ENCODE results near the gene FASTKD3. TPM values are rescaled to one million over a fixed set of nuclear protein-coding genes. Genes with fewer than 3 reads are reported as not detected.

Gene FASTKD3
- total and polyA plus RNA-seq, 2 experiments from 2014 or later, result 9.3 to 10.6 TPM

DNA sequence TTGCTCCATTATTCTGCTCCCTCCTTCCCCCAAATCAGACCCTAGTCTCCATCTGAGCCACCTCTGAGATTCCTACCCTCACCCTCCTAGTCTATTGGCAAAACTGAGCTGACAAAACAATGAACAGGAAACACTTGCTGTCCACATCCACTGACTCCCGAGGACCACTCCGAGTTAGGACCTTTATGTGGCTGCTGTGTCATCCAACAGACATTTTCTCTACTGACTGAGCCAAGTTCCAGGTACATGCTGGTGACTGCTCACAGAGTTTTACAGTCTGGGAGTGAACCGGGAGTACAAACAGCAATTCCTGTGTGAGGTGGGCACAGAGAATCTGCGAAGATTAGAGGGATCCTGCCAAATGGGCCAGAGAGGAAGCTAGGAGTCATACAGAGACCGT, 57.1 kb downstream of the FASTKD3 start:
- no peaks in the 10 kb centered on the region for H4K20me1 ChIP-seq (ENCODE audit: insufficient read depth)
- H3K36me3 ChIP-seq (ENCODE audit: low read depth), result no peaks in the 10 kb centered on the region
- no peak overlapping the region for H3K27ac ChIP-seq
- H3K9me3 ChIP-seq (ENCODE audit: low read depth), result no peaks in the 10 kb centered on the region
- DNase-seq, result no peak
- no peak for TF ChIP-seq EZH2phosphoT487 (IDR thresholded peaks at IDR 0.05; ENCODE audit: insufficient read depth, low read depth)
- TF ChIP-seq EZH2 (IDR thresholded peaks at IDR 0.05; ENCODE audit: insufficient read depth, poor library complexity, severe bottlenecking), result no peak
- WGBS, 2 experiments (ENCODE audit: low coverage in 1 of 2, low lambda C conversion rate in 2 of 2, missing lambda C conversion rate in 2 of 2), result 65 to 72% methylated on average over 5 of the region's 5 CpGs
- H3K4me1 ChIP-seq (ENCODE audit: insufficient read depth), result no peaks in the 10 kb centered on the region
- H3K27me3 ChIP-seq (replicated peaks; ENCODE audit: insufficient read depth), result no peaks in the 10 kb centered on the region
- no peak overlapping the region for H3K4me3 ChIP-seq
- H3K4me2 ChIP-seq (ENCODE audit: unreplicated experiment), result no peak overlapping the region
- no peaks in the 10 kb centered on the region for H3K9me2 ChIP-seq (ENCODE audit: insufficient read depth)
- H3K9ac ChIP-seq, result no peak overlapping the region
- in situ Hi-C loops (cut with MboI), result no loop called here
- no peaks in the 10 kb centered on the region for H3K79me2 ChIP-seq (ENCODE audit: insufficient read depth)
- no peak overlapping the region for H2AFZ ChIP-seq
- no peaks in the 10 kb centered on the region for H3F3A ChIP-seq (ENCODE audit: insufficient read depth)

Other genes starting within 250 kb of the FASTKD3 start
- 0.32 TPM in 1 of 2 replicates, not detected in the other for gene CFAP90, start 17.9 kb downstream of the FASTKD3 start, total RNA-seq (2014; rRNA removed; shearing (Covaris generic))
- gene CFAP90, start 17.9 kb downstream of the FASTKD3 start, polyA plus RNA-seq (2016; fragmentation: Nextera tagmentation; extraction: Ambion mirVana), result 0.10 and 0.19 TPM in 2 replicates
- 29.3 and 44.0 TPM in 2 replicates for gene MTRR, start 117 bp upstream of the FASTKD3 start, total RNA-seq (2014; rRNA removed; shearing (Covaris generic))
- 27.4 and 27.6 TPM in 2 replicates for gene MTRR, start 117 bp upstream of the FASTKD3 start, polyA plus RNA-seq (2016; fragmentation: Nextera tagmentation; extraction: Ambion mirVana)

All from GM23248 (cell line).